Neural progenitor cell (in vitro differentiated cells): ENCODE data around the gene DNAJC5. TPM values are rescaled to one million over a fixed set of nuclear protein-coding genes. Genes with fewer than 3 reads are reported as not detected.
A peak's percentile ranks its signal among the peaks of the same experiment; 100 is the strongest.

Source experiments
- DNase-seq: peaks from one replicate; pipeline ENCODE4 v3.0.0-alpha.2; 2016; ENCODE audit warnings: low spot score
- H2AFZ ChIP-seq: fragments of 200-600 bp; sonication (generic); replicated peaks from 2 replicates; pipeline ENCODE4 v1.6.1; 2016; ENCODE audit warnings: antibody characterized with exemption
- H3F3A ChIP-seq: fragments of 200-600 bp; sonication (generic); 2 replicates; pipeline ENCODE4 v1.6.1; 2016; ENCODE audit warnings: antibody characterized with exemption, low read depth
- H3K27ac ChIP-seq: fragments of 200-600 bp; sonication (generic); 2 replicates; pipeline ENCODE4 v1.5.1; 2016; ENCODE audit warnings: mild to moderate bottlenecking
- H3K27me3 ChIP-seq: fragments of 200-600 bp; sonication (generic); 2 replicates; pipeline ENCODE4 v1.6.1; 2016; ENCODE audit warnings: mild to moderate bottlenecking, moderate library complexity
- H3K36me3 ChIP-seq: fragments of 200-600 bp; sonication (generic); 2 replicates; pipeline ENCODE4 v1.5.1; 2016
- H3K4me1 ChIP-seq: fragments of 200-600 bp; sonication (generic); 2 replicates; pipeline ENCODE4 v1.6.1; 2016; ENCODE audit warnings: mixed run types
- H3K4me2 ChIP-seq: fragments of 200-600 bp; sonication (generic); 2 replicates; pipeline ENCODE4 v1.6.1; 2016
- H3K4me3 ChIP-seq: fragments of 200-600 bp; sonication (generic); 2 replicates; pipeline ENCODE4 v1.5.1; 2016
- H3K79me2 ChIP-seq: fragments of 200-600 bp; sonication (generic); 2 replicates; pipeline ENCODE4 v1.6.1; 2016; ENCODE audit warnings: low read depth
- H3K9ac ChIP-seq: fragments of 200-600 bp; sonication (generic); 2 replicates; pipeline ENCODE4 v1.6.1; 2016
- H3K9me3 ChIP-seq: fragments of 200-600 bp; sonication (generic); 2 replicates; pipeline ENCODE4 v1.5.1; 2016; ENCODE audit warnings: low read depth
- H4K20me1 ChIP-seq: fragments of 200-600 bp; sonication (generic); 2 replicates; pipeline ENCODE4 v1.6.1; 2016; ENCODE audit warnings: low read depth
- H3K27ac Mint-ChIP-seq: 3 replicates; pipeline ENCODE4 v1.8.0; 2021; ENCODE audit warnings: mixed read lengths
- H3K27me3 Mint-ChIP-seq: 2 replicates; pipeline ENCODE4 v1.8.0; 2022; ENCODE audit warnings: low read depth, mild to moderate bottlenecking, inconsistent platforms, moderate library complexity, mixed read lengths; ENCODE audit not compliant: insufficient read depth
- H3K36me3 Mint-ChIP-seq: 3 replicates; pipeline ENCODE4 v1.8.0; 2021; ENCODE audit warnings: mixed read lengths
- H3K4me1 Mint-ChIP-seq: 3 replicates; pipeline ENCODE4 v1.8.0; 2021; ENCODE audit warnings: mixed read lengths
- H3K4me3 Mint-ChIP-seq: 3 replicates; pipeline ENCODE4 v1.8.0; 2021; ENCODE audit warnings: mild to moderate bottlenecking, moderate library complexity, mixed read lengths
- H3K9me3 Mint-ChIP-seq: 3 replicates; pipeline ENCODE4 v1.8.0; 2020; ENCODE audit warnings: mixed read lengths
- EZH2 ChIP-seq: fragments of 200-600 bp; sonication (generic); IDR thresholded peaks from 2 replicates; pipeline ENCODE4 v1.6.1; 2017; ENCODE audit warnings: antibody characterized with exemption, mild to moderate bottlenecking, moderate library complexity
- EZH2phosphoT487 ChIP-seq: fragments of 200-600 bp; sonication (generic); IDR thresholded peaks from 2 replicates; pipeline ENCODE4 v1.6.1; 2017; ENCODE audit warnings: antibody characterized with exemption
- total RNA-seq: library from RNA; depleted of rRNA; stranded (reverse); fragments of >200 nt; gene quantifications from 2 replicates; pipeline ENCODE4 v1.2.3, GENCODE V29; 2015; ENCODE audit warnings: low replicate concordance
- TF ChIP-seq, protein P1 (sequence below): fragments of 200-600 bp; sonication (generic); IDR thresholded peaks from 2 replicates; pipeline ENCODE4 v1.5.1; 2017; ENCODE audit warnings: antibody characterized with exemption, mild to moderate bottlenecking

The DNAJC5 gene
- total RNA-seq, 1 donor from 2014 or later = 17.2 TPM

DNA sequence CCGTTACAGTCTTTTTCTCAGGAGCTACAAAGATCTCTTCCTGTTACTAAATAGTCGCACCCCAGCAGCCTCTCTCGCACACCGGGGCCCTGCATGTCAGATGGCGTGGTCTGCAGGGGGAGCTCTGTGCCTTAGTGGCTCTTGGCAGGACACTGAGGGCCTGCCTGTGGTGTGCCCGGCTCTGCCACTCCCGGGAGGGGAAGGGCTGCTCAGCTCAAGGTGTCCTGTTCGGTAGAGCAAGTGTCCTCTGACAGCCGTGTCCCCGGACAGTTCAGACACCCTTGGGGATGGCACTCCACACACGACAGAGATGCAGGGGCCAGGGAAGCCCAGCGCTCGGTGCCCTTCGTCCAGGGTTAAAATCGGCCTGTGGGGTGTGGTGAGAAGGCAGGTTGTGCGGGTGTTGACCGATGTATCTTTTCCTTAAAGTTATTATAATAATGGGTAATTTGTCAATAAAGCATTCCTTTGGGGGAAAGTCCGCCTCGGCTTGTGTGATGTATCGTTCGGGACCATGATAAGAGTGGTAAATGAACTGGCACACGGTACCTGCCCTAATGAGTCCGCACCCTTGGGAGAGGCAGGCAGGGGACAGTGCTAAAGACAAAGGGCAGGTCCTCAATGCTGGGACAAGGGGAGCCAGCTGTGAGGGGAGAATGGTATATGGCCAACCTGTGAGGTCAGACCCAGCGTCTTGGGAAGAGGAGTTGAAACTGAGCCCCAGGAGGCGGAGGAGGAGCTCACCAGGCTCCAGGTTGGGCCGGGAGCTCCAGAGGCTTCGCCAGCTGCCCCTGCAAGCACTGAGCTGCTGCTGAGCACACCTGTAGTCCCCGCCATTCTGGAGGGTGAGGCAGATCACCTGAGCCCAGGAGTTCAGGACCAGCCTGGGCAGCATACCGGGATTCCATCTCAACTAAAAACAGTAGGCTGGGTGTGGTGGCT is 3.6 kb upstream of the DNAJC5 start:
- TF ChIP-seq, protein P1, sequence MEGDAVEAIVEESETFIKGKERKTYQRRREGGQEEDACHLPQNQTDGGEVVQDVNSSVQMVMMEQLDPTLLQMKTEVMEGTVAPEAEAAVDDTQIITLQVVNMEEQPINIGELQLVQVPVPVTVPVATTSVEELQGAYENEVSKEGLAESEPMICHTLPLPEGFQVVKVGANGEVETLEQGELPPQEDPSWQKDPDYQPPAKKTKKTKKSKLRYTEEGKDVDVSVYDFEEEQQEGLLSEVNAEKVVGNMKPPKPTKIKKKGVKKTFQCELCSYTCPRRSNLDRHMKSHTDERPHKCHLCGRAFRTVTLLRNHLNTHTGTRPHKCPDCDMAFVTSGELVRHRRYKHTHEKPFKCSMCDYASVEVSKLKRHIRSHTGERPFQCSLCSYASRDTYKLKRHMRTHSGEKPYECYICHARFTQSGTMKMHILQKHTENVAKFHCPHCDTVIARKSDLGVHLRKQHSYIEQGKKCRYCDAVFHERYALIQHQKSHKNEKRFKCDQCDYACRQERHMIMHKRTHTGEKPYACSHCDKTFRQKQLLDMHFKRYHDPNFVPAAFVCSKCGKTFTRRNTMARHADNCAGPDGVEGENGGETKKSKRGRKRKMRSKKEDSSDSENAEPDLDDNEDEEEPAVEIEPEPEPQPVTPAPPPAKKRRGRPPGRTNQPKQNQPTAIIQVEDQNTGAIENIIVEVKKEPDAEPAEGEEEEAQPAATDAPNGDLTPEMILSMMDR = peak; percentile 5
- TF ChIP-seq EZH2phosphoT487 (no peak), EZH2 (no peak)
- H3K4me1 Mint-ChIP-seq = peaks cover 12% of the 10 kb centered on the region
- Histone ChIP-seq H3K4me3 (no peak overlapping the region), H3K9me3 (no peaks in the 10 kb centered on the region), H4K20me1 (peaks cover 28% of the 10 kb centered on the region), H3K36me3 (no peaks in the 10 kb centered on the region), H2AFZ (no peak overlapping the region), H3K27me3 (no peaks in the 10 kb centered on the region), H3K79me2 (peaks cover 10% of the 10 kb centered on the region), H3F3A (peaks cover 27% of the 10 kb centered on the region), H3K27ac (no peak overlapping the region), H3K4me1 (peaks cover 6% of the 10 kb centered on the region), H3K4me2 (no peak overlapping the region), H3K9ac (no peak overlapping the region)
- peak overlapping the region; percentile 28 for H3K4me3 Mint-ChIP-seq
- no peak for DNase-seq
- peaks cover 11% of the 10 kb centered on the region for H3K36me3 Mint-ChIP-seq
- H3K27ac Mint-ChIP-seq = no peak overlapping the region
- peaks cover 3% of the 10 kb centered on the region for H3K27me3 Mint-ChIP-seq
- no peaks in the 10 kb centered on the region for H3K9me3 Mint-ChIP-seq

DNA sequence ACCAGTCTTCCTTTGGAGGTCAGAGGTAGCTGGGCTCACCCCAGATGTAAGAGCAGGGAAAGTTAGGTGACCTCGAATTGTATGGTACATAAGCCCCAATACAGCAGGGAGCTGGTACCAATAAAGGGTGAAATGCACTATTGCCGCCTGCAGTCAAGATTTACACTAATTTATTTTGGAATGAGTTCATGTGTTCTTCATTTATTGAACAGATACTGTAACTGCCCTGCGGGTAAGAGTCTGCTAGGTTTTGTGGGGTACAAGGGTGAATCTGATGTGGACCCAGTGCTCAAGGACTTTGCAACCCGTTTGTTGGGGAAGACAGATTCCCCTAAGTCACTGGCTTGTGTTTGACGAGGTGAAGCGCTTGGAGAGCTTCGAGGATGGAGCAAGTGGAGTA is 2.5 kb upstream of the DNAJC5 start:
- no peak for TF ChIP-seq EZH2
- TF ChIP-seq EZH2phosphoT487 = no peak
- TF ChIP-seq, protein P1 = no peak
- Histone ChIP-seq H3K36me3 (no peaks in the 10 kb centered on the region), H3K27ac (no peak overlapping the region), H3F3A (peaks cover 31% of the 10 kb centered on the region), H2AFZ (no peak overlapping the region), H3K4me2 (no peak overlapping the region), H4K20me1 (peaks cover 39% of the 10 kb centered on the region), H3K9ac (no peak overlapping the region), H3K4me3 (no peak overlapping the region), H3K27me3 (no peaks in the 10 kb centered on the region), H3K9me3 (no peaks in the 10 kb centered on the region), H3K4me1 (peaks cover 9% of the 10 kb centered on the region), H3K79me2 (peaks cover 21% of the 10 kb centered on the region)
- peaks cover 20% of the 10 kb centered on the region for H3K4me1 Mint-ChIP-seq
- H3K9me3 Mint-ChIP-seq = no peaks in the 10 kb centered on the region
- no peak overlapping the region for H3K4me3 Mint-ChIP-seq
- peaks cover 6% of the 10 kb centered on the region for H3K27me3 Mint-ChIP-seq
- no peak for DNase-seq
- H3K27ac Mint-ChIP-seq = no peak overlapping the region
- H3K36me3 Mint-ChIP-seq = peaks cover 8% of the 10 kb centered on the region

DNA sequence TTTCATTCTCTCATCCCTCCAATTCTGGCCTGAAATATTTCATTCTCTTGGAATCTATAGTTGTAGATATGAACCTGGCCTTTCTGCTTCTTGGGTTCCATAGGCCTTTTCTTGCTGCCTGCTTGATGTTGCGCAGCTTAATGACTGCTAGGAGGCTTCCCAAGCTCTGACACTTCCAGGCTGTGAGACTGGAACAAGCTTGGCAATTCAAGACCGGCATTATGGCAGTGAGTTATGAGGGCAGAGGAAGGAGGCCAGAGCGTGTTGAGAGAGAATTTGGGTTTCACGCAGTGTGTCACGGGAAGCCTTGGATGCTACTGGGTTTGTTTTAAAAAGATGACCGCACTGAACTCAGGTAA is 948 bp upstream of the DNAJC5 start:
- Histone ChIP-seq H2AFZ (no peak overlapping the region), H3K9me3 (no peaks in the 10 kb centered on the region), H3K4me3 (peak overlapping the region; percentile 94), H3K4me2 (peak overlapping the region; percentile 81), H3K27ac (no peak overlapping the region), H3K36me3 (no peaks in the 10 kb centered on the region), H4K20me1 (peaks cover 55% of the 10 kb centered on the region), H3K27me3 (no peaks in the 10 kb centered on the region), H3K9ac (no peak overlapping the region), H3K79me2 (peaks cover 36% of the 10 kb centered on the region), H3F3A (peaks cover 31% of the 10 kb centered on the region), H3K4me1 (peaks cover 9% of the 10 kb centered on the region)
- peaks cover 6% of the 10 kb centered on the region for H3K27me3 Mint-ChIP-seq
- H3K9me3 Mint-ChIP-seq = no peaks in the 10 kb centered on the region
- H3K4me1 Mint-ChIP-seq = peaks cover 27% of the 10 kb centered on the region
- H3K4me3 Mint-ChIP-seq = peak overlapping the region; percentile 85
- peak; percentile 16 for DNase-seq
- no peak for TF ChIP-seq EZH2phosphoT487
- TF ChIP-seq EZH2 = no peak
- TF ChIP-seq, protein P1 = no peak
- no peak overlapping the region for H3K27ac Mint-ChIP-seq
- peaks cover 11% of the 10 kb centered on the region for H3K36me3 Mint-ChIP-seq
